H9 (cell line): ENCODE results near the gene PTPMT1. TPM values are rescaled to one million over a fixed set of nuclear protein-coding genes. Genes with fewer than 3 reads are reported as not detected.

Experiments
- DNase-seq: peaks from one replicate; pipeline ENCODE4 v3.0.0-alpha.2; 2017
- H2AFZ ChIP-seq: one replicate; pipeline ENCODE4 v1.6.1; 2013; ENCODE audit warnings: mild to moderate bottlenecking, low read length, control low read depth, moderate library complexity
- H2AK5ac ChIP-seq: 2 replicates; pipeline ENCODE4 v1.6.1; 2013; ENCODE audit warnings: low read length, control low read depth, mixed read lengths; ENCODE audit not compliant: insufficient read length
- H2BK120ac ChIP-seq: one replicate; pipeline ENCODE4 v1.6.1; 2013; ENCODE audit warnings: low read depth, mild to moderate bottlenecking, low read length, control low read depth, inconsistent platforms; ENCODE audit not compliant: poor library complexity, severe bottlenecking
- H2BK12ac ChIP-seq: 2 replicates; pipeline ENCODE4 v1.6.1; 2013; ENCODE audit warnings: low read length, control low read depth, mixed read lengths, low read depth; ENCODE audit not compliant: insufficient read length
- H2BK15ac ChIP-seq: 2 replicates; pipeline ENCODE4 v1.6.1; 2013; ENCODE audit warnings: low read depth, low read length, control low read depth
- H2BK20ac ChIP-seq: one replicate; pipeline ENCODE4 v1.6.1; 2013; ENCODE audit warnings: low read depth, mild to moderate bottlenecking, low read length, control low read depth, inconsistent platforms; ENCODE audit not compliant: poor library complexity, severe bottlenecking
- H2BK5ac ChIP-seq: 2 replicates; pipeline ENCODE4 v1.6.1; 2013; ENCODE audit warnings: low read length, control low read depth, mixed read lengths; ENCODE audit not compliant: insufficient read length
- H3K14ac ChIP-seq: 2 replicates; pipeline ENCODE4 v1.6.1; 2013; ENCODE audit warnings: low read length, control low read depth; ENCODE audit not compliant: insufficient read depth
- H3K18ac ChIP-seq: 2 replicates; pipeline ENCODE4 v1.6.1; 2013; ENCODE audit warnings: low read depth, mild to moderate bottlenecking, mixed read lengths, low read length, control low read depth; ENCODE audit not compliant: insufficient read length
- H3K23ac ChIP-seq: 2 replicates; pipeline ENCODE4 v1.6.1; 2013; ENCODE audit warnings: low read length, control low read depth, mixed read lengths, low read depth; ENCODE audit not compliant: insufficient read length
- H3K23me2 ChIP-seq: 2 replicates; pipeline ENCODE4 v1.6.1; 2013; ENCODE audit warnings: low read depth, mild to moderate bottlenecking, mixed read lengths, low read length, control low read depth; ENCODE audit not compliant: insufficient read length, poor library complexity, severe bottlenecking
- H3K27ac ChIP-seq: 2 replicates; pipeline ENCODE4 v1.5.1; 2013; ENCODE audit warnings: low read length, control low read depth, mixed read lengths, low read depth; ENCODE audit not compliant: insufficient read length
- H3K27me3 ChIP-seq: 2 replicates; pipeline ENCODE4 v1.6.1; 2013; ENCODE audit warnings: low read length, control low read depth, inconsistent platforms; ENCODE audit not compliant: insufficient read depth
- H3K4ac ChIP-seq: 2 replicates; pipeline ENCODE4 v1.6.1; 2013; ENCODE audit warnings: low read depth, mild to moderate bottlenecking, control low read depth, inconsistent platforms, low read length, moderate library complexity
- H3K4me1 ChIP-seq: 2 replicates; pipeline ENCODE4 v1.6.1; 2013; ENCODE audit warnings: low read length, control low read depth, inconsistent platforms; ENCODE audit not compliant: insufficient read depth
- H3K4me2 ChIP-seq: 2 replicates; pipeline ENCODE4 v1.6.1; 2013; ENCODE audit warnings: low read length, control low read depth, mixed read lengths; ENCODE audit not compliant: insufficient read length, insufficient read depth
- H3K56ac ChIP-seq: 2 replicates; pipeline ENCODE4 v1.6.1; 2013; ENCODE audit warnings: low read depth, mild to moderate bottlenecking, mixed read lengths, low read length, control low read depth; ENCODE audit not compliant: insufficient read length
- H3K79me1 ChIP-seq: 2 replicates; pipeline ENCODE4 v1.6.1; 2013; ENCODE audit warnings: low read depth, mild to moderate bottlenecking, moderate library complexity, low read length, control low read depth, inconsistent platforms; ENCODE audit not compliant: insufficient read depth, poor library complexity, severe bottlenecking
- H3K79me2 ChIP-seq: 2 replicates; pipeline ENCODE4 v1.6.1; 2013; ENCODE audit warnings: low read length, control low read depth, inconsistent platforms; ENCODE audit not compliant: insufficient read depth
- H3K9ac ChIP-seq: 2 replicates; pipeline ENCODE4 v1.6.1; 2013; ENCODE audit warnings: low read length, control low read depth, mixed read lengths; ENCODE audit not compliant: insufficient read length; ENCODE audit errors: extremely low read depth
- H3K9me3 ChIP-seq: one replicate; pipeline ENCODE4 v1.6.1; 2013; ENCODE audit warnings: low read depth, low read length, inconsistent platforms; ENCODE audit not compliant: control insufficient read depth
- H3T11ph ChIP-seq: one replicate; pipeline ENCODE4 v1.6.1; 2013; ENCODE audit warnings: mild to moderate bottlenecking, low read length, control low read depth, inconsistent platforms
- H4K20me1 ChIP-seq: one replicate; pipeline ENCODE4 v1.6.1; 2013; ENCODE audit not compliant: control insufficient read depth, insufficient read length, insufficient read depth
- H4K5ac ChIP-seq: 2 replicates; pipeline ENCODE4 v1.6.1; 2013; ENCODE audit warnings: low read depth, mild to moderate bottlenecking, mixed read lengths, low read length, control low read depth; ENCODE audit not compliant: insufficient read length
- H4K8ac ChIP-seq: replicated peaks from 2 replicates; pipeline ENCODE4 v1.6.1; 2013; ENCODE audit warnings: low read length, control low read depth, mixed read lengths, low read depth; ENCODE audit not compliant: insufficient read length
- H4K91ac ChIP-seq: 2 replicates; pipeline ENCODE4 v1.6.1; 2013; ENCODE audit warnings: low read depth, mild to moderate bottlenecking, moderate library complexity, mixed read lengths, low read length, control low read depth; ENCODE audit not compliant: insufficient read length
- H3K27ac Mint-ChIP-seq, 3 experiments: 2 replicates in 2 of 3; 3 replicates in 1 of 3; pipeline ENCODE4 v1.8.0; 2020 to 2021; ENCODE audit warnings: mixed read lengths in 3 of 3, mild to moderate bottlenecking in 1 of 3, moderate library complexity in 1 of 3
- H3K27me3 Mint-ChIP-seq: 2 replicates; pipeline ENCODE4 v1.8.0; 2021; ENCODE audit warnings: low read depth, mild to moderate bottlenecking, moderate library complexity, mixed read lengths
- H3K36me3 Mint-ChIP-seq, 3 experiments: 2 replicates in 2 of 3; 3 replicates in 1 of 3; pipeline ENCODE4 v1.8.0; 2020 to 2021; ENCODE audit warnings: low read depth in 3 of 3, mixed read lengths in 3 of 3; ENCODE audit not compliant: insufficient read depth in 1 of 3
- H3K4me1 Mint-ChIP-seq, 2 experiments: 2 replicates each; pipeline ENCODE4 v1.8.0; 2020; ENCODE audit warnings: mixed read lengths in 2 of 2
- H3K4me3 Mint-ChIP-seq, 2 experiments: 2 replicates in 1 of 2; 3 replicates in 1 of 2; pipeline ENCODE4 v1.8.0; 2020 to 2021; ENCODE audit warnings: mild to moderate bottlenecking in 2 of 2, mixed read lengths in 2 of 2, moderate library complexity in 1 of 2
- H3K9me3 Mint-ChIP-seq, 2 experiments: 2 replicates in 1 of 2; 3 replicates in 1 of 2; pipeline ENCODE4 v1.8.0; 2020; ENCODE audit warnings: mild to moderate bottlenecking in 2 of 2, mixed read lengths in 2 of 2, moderate library complexity in 1 of 2
- WGBS: extraction: QIAGEN DNeasy Blood & Tissue Kit; methylation state at CpG from one replicate; pipeline ENCODE4 v1.1.7; 2013; ENCODE audit warnings: missing lambda C conversion rate, low lambda C conversion rate, mixed read lengths; ENCODE audit not compliant: insufficient read length; ENCODE audit errors: extremely low coverage; 5-methylcytosine and 5-hydroxymethylcytosine counted together
- total RNA-seq: library from RNA; stranded (reverse); gene quantifications from 2 replicates; pipeline ENCODE4 v1.2.1, GENCODE V29; 2021
- TF ChIP-seq, protein P1 (sequence below): fragments of 200-600 bp; sonication (generic); conservative IDR thresholded peaks from 3 replicates; pipeline ENCODE4 v1.8.0; 2021; ENCODE audit warnings: antibody characterized with exemption, mild to moderate bottlenecking

PTPMT1 gene
- total RNA-seq, 1 experiment from 2014 or later: 72.9 TPM

DNA sequence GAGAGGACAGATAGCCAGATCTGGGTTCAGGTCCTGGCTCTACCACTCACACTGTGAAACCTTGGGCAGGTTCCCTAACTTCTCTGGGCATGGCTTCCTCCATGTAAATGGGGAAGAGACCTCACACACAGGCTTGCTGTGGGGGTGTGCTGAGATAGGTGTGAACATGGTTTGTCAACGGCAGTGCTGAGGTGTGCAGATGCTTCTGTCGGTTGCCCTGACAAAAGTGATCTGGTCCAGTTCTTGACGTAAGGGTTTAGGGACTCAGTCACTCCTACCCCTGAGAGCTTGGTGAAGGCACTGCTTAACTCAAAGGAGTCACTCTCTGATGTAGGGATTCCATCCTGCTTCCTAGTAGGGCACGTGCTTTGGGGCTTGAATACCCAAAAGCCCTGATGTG lies 26.9 kb downstream of the PTPMT1 start:
- Histone ChIP-seq H2AFZ (no peak overlapping the region), H2AK5ac (no peak overlapping the region), H2BK12ac (no peak overlapping the region), H4K5ac (no peak overlapping the region), H3K9ac (no peak overlapping the region), H2BK20ac (no peak overlapping the region), H2BK15ac (no peak overlapping the region), H4K8ac (no peak overlapping the region), H3K4ac (no peak overlapping the region), H3K4me1 (no peaks in the 10 kb centered on the region), H3K23me2 (peaks cover 13% of the 10 kb centered on the region), H3K79me2 (no peaks in the 10 kb centered on the region), H3K79me1 (no peaks in the 10 kb centered on the region), H3T11ph (no peak overlapping the region), H3K14ac (no peak overlapping the region), H3K18ac (no peak overlapping the region), H3K27ac (no peak overlapping the region), H3K4me2 (no peak overlapping the region), H4K91ac (no peak overlapping the region), H3K23ac (no peak overlapping the region), H2BK5ac (no peak overlapping the region), H3K9me3 (no peaks in the 10 kb centered on the region), H3K27me3 (peaks cover 10% of the 10 kb centered on the region; the same call in 1 of the 2 replicates), H4K20me1 (no peaks in the 10 kb centered on the region), H3K56ac (no peak overlapping the region), H2BK120ac (no peak overlapping the region)
- H3K4me3 Mint-ChIP-seq: peak overlapping the region in 1 of 2 experiments; percentile 93; a peak in 3 of 5 replicates
- no peaks in the 10 kb centered on the region for H3K36me3 Mint-ChIP-seq
- peaks cover 14 to 22% of the 10 kb centered on the region in 2 experiments for H3K4me1 Mint-ChIP-seq
- no CpG with 5 or more reads among the region's 4 CpGs for WGBS
- no peak for DNase-seq
- TF ChIP-seq, protein P1, sequence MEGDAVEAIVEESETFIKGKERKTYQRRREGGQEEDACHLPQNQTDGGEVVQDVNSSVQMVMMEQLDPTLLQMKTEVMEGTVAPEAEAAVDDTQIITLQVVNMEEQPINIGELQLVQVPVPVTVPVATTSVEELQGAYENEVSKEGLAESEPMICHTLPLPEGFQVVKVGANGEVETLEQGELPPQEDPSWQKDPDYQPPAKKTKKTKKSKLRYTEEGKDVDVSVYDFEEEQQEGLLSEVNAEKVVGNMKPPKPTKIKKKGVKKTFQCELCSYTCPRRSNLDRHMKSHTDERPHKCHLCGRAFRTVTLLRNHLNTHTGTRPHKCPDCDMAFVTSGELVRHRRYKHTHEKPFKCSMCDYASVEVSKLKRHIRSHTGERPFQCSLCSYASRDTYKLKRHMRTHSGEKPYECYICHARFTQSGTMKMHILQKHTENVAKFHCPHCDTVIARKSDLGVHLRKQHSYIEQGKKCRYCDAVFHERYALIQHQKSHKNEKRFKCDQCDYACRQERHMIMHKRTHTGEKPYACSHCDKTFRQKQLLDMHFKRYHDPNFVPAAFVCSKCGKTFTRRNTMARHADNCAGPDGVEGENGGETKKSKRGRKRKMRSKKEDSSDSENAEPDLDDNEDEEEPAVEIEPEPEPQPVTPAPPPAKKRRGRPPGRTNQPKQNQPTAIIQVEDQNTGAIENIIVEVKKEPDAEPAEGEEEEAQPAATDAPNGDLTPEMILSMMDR: no peak
- peaks cover 41% of the 10 kb centered on the region for H3K27me3 Mint-ChIP-seq
- no peaks in the 10 kb centered on the region; a peak in 1 of 5 replicates for H3K9me3 Mint-ChIP-seq
- peak overlapping the region in 1 of 3 experiments; percentile 74; a peak in 1 of 7 replicates for H3K27ac Mint-ChIP-seq
